H9 (cell line): ENCODE results near the gene DLL3. TPM values are rescaled to one million over a fixed set of nuclear protein-coding genes. Genes with fewer than 3 reads are reported as not detected.

Experiments
- DNase-seq: peaks from one replicate; pipeline ENCODE4 v3.0.0-alpha.2; 2017
- H2AFZ ChIP-seq: one replicate; pipeline ENCODE4 v1.6.1; 2013; ENCODE audit warnings: mild to moderate bottlenecking, low read length, control low read depth, moderate library complexity
- H2AK5ac ChIP-seq: 2 replicates; pipeline ENCODE4 v1.6.1; 2013; ENCODE audit warnings: low read length, control low read depth, mixed read lengths; ENCODE audit not compliant: insufficient read length
- H2BK120ac ChIP-seq: one replicate; pipeline ENCODE4 v1.6.1; 2013; ENCODE audit warnings: low read depth, mild to moderate bottlenecking, low read length, control low read depth, inconsistent platforms; ENCODE audit not compliant: poor library complexity, severe bottlenecking
- H2BK12ac ChIP-seq: 2 replicates; pipeline ENCODE4 v1.6.1; 2013; ENCODE audit warnings: low read length, control low read depth, mixed read lengths, low read depth; ENCODE audit not compliant: insufficient read length
- H2BK15ac ChIP-seq: 2 replicates; pipeline ENCODE4 v1.6.1; 2013; ENCODE audit warnings: low read depth, low read length, control low read depth
- H2BK20ac ChIP-seq: one replicate; pipeline ENCODE4 v1.6.1; 2013; ENCODE audit warnings: low read depth, mild to moderate bottlenecking, low read length, control low read depth, inconsistent platforms; ENCODE audit not compliant: poor library complexity, severe bottlenecking
- H2BK5ac ChIP-seq: 2 replicates; pipeline ENCODE4 v1.6.1; 2013; ENCODE audit warnings: low read length, control low read depth, mixed read lengths; ENCODE audit not compliant: insufficient read length
- H3K14ac ChIP-seq: 2 replicates; pipeline ENCODE4 v1.6.1; 2013; ENCODE audit warnings: low read length, control low read depth; ENCODE audit not compliant: insufficient read depth
- H3K18ac ChIP-seq: 2 replicates; pipeline ENCODE4 v1.6.1; 2013; ENCODE audit warnings: low read depth, mild to moderate bottlenecking, mixed read lengths, low read length, control low read depth; ENCODE audit not compliant: insufficient read length
- H3K23ac ChIP-seq: 2 replicates; pipeline ENCODE4 v1.6.1; 2013; ENCODE audit warnings: low read length, control low read depth, mixed read lengths, low read depth; ENCODE audit not compliant: insufficient read length
- H3K23me2 ChIP-seq: 2 replicates; pipeline ENCODE4 v1.6.1; 2013; ENCODE audit warnings: low read depth, mild to moderate bottlenecking, mixed read lengths, low read length, control low read depth; ENCODE audit not compliant: insufficient read length, poor library complexity, severe bottlenecking
- H3K27ac ChIP-seq: 2 replicates; pipeline ENCODE4 v1.5.1; 2013; ENCODE audit warnings: low read length, control low read depth, mixed read lengths, low read depth; ENCODE audit not compliant: insufficient read length
- H3K27me3 ChIP-seq: 2 replicates; pipeline ENCODE4 v1.6.1; 2013; ENCODE audit warnings: low read length, control low read depth, inconsistent platforms; ENCODE audit not compliant: insufficient read depth
- H3K4ac ChIP-seq: 2 replicates; pipeline ENCODE4 v1.6.1; 2013; ENCODE audit warnings: low read depth, mild to moderate bottlenecking, control low read depth, inconsistent platforms, low read length, moderate library complexity
- H3K4me1 ChIP-seq: 2 replicates; pipeline ENCODE4 v1.6.1; 2013; ENCODE audit warnings: low read length, control low read depth, inconsistent platforms; ENCODE audit not compliant: insufficient read depth
- H3K4me2 ChIP-seq: 2 replicates; pipeline ENCODE4 v1.6.1; 2013; ENCODE audit warnings: low read length, control low read depth, mixed read lengths; ENCODE audit not compliant: insufficient read length, insufficient read depth
- H3K56ac ChIP-seq: 2 replicates; pipeline ENCODE4 v1.6.1; 2013; ENCODE audit warnings: low read depth, mild to moderate bottlenecking, mixed read lengths, low read length, control low read depth; ENCODE audit not compliant: insufficient read length
- H3K79me1 ChIP-seq: 2 replicates; pipeline ENCODE4 v1.6.1; 2013; ENCODE audit warnings: low read depth, mild to moderate bottlenecking, moderate library complexity, low read length, control low read depth, inconsistent platforms; ENCODE audit not compliant: insufficient read depth, poor library complexity, severe bottlenecking
- H3K79me2 ChIP-seq: 2 replicates; pipeline ENCODE4 v1.6.1; 2013; ENCODE audit warnings: low read length, control low read depth, inconsistent platforms; ENCODE audit not compliant: insufficient read depth
- H3K9ac ChIP-seq: 2 replicates; pipeline ENCODE4 v1.6.1; 2013; ENCODE audit warnings: low read length, control low read depth, mixed read lengths; ENCODE audit not compliant: insufficient read length; ENCODE audit errors: extremely low read depth
- H3K9me3 ChIP-seq: one replicate; pipeline ENCODE4 v1.6.1; 2013; ENCODE audit warnings: low read depth, low read length, inconsistent platforms; ENCODE audit not compliant: control insufficient read depth
- H3T11ph ChIP-seq: one replicate; pipeline ENCODE4 v1.6.1; 2013; ENCODE audit warnings: mild to moderate bottlenecking, low read length, control low read depth, inconsistent platforms
- H4K20me1 ChIP-seq: one replicate; pipeline ENCODE4 v1.6.1; 2013; ENCODE audit not compliant: control insufficient read depth, insufficient read length, insufficient read depth
- H4K5ac ChIP-seq: 2 replicates; pipeline ENCODE4 v1.6.1; 2013; ENCODE audit warnings: low read depth, mild to moderate bottlenecking, mixed read lengths, low read length, control low read depth; ENCODE audit not compliant: insufficient read length
- H4K8ac ChIP-seq: replicated peaks from 2 replicates; pipeline ENCODE4 v1.6.1; 2013; ENCODE audit warnings: low read length, control low read depth, mixed read lengths, low read depth; ENCODE audit not compliant: insufficient read length
- H4K91ac ChIP-seq: 2 replicates; pipeline ENCODE4 v1.6.1; 2013; ENCODE audit warnings: low read depth, mild to moderate bottlenecking, moderate library complexity, mixed read lengths, low read length, control low read depth; ENCODE audit not compliant: insufficient read length
- H3K27ac Mint-ChIP-seq, 3 experiments: 2 replicates in 2 of 3; 3 replicates in 1 of 3; pipeline ENCODE4 v1.8.0; 2020 to 2021; ENCODE audit warnings: mixed read lengths in 3 of 3, mild to moderate bottlenecking in 1 of 3, moderate library complexity in 1 of 3
- H3K27me3 Mint-ChIP-seq: 2 replicates; pipeline ENCODE4 v1.8.0; 2021; ENCODE audit warnings: low read depth, mild to moderate bottlenecking, moderate library complexity, mixed read lengths
- H3K36me3 Mint-ChIP-seq, 3 experiments: 2 replicates in 2 of 3; 3 replicates in 1 of 3; pipeline ENCODE4 v1.8.0; 2020 to 2021; ENCODE audit warnings: low read depth in 3 of 3, mixed read lengths in 3 of 3; ENCODE audit not compliant: insufficient read depth in 1 of 3
- H3K4me1 Mint-ChIP-seq, 2 experiments: 2 replicates each; pipeline ENCODE4 v1.8.0; 2020; ENCODE audit warnings: mixed read lengths in 2 of 2
- H3K4me3 Mint-ChIP-seq, 2 experiments: 2 replicates in 1 of 2; 3 replicates in 1 of 2; pipeline ENCODE4 v1.8.0; 2020 to 2021; ENCODE audit warnings: mild to moderate bottlenecking in 2 of 2, mixed read lengths in 2 of 2, moderate library complexity in 1 of 2
- H3K9me3 Mint-ChIP-seq, 2 experiments: 2 replicates in 1 of 2; 3 replicates in 1 of 2; pipeline ENCODE4 v1.8.0; 2020; ENCODE audit warnings: mild to moderate bottlenecking in 2 of 2, mixed read lengths in 2 of 2, moderate library complexity in 1 of 2
- WGBS: extraction: QIAGEN DNeasy Blood & Tissue Kit; methylation state at CpG from one replicate; pipeline ENCODE4 v1.1.7; 2013; ENCODE audit warnings: missing lambda C conversion rate, low lambda C conversion rate, mixed read lengths; ENCODE audit not compliant: insufficient read length; ENCODE audit errors: extremely low coverage; 5-methylcytosine and 5-hydroxymethylcytosine counted together
- total RNA-seq: library from RNA; stranded (reverse); gene quantifications from 2 replicates; pipeline ENCODE4 v1.2.1, GENCODE V29; 2021
- TF ChIP-seq, protein P1 (sequence below): fragments of 200-600 bp; sonication (generic); conservative IDR thresholded peaks from 3 replicates; pipeline ENCODE4 v1.8.0; 2021; ENCODE audit warnings: antibody characterized with exemption, mild to moderate bottlenecking

Gene DLL3
- total RNA-seq, 1 experiment from 2014 or later: 2.5 TPM

DNA sequence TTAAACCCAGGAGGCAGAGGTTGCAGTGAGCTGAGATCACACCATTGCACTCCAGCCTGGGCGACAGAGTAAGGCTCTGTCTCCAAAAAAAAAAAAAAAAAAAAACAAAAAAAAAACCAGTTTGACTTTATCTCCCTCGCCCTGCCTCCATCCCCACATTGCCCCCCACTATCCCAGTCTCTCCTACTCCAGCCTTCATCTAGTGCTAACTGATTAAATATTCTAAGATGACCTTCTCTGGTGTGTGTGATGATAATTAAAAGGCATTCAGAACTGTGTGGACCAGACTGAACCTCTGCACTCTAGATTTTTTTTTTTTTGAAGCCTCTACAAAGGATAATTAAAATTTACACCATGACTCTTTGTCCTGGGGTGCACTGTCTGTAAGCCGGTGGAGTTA, 6.0 kb upstream of the DLL3 start:
- Histone ChIP-seq H3K56ac (no peak overlapping the region), H2BK120ac (no peak overlapping the region), H4K91ac (no peak overlapping the region), H3K27me3 (no peaks in the 10 kb centered on the region), H4K5ac (no peak overlapping the region), H3K18ac (no peak overlapping the region), H3T11ph (no peak overlapping the region), H2BK15ac (no peak overlapping the region), H3K9me3 (no peaks in the 10 kb centered on the region), H2AFZ (no peak overlapping the region), H3K23me2 (no peaks in the 10 kb centered on the region), H4K20me1 (no peaks in the 10 kb centered on the region), H4K8ac (no peak overlapping the region), H3K27ac (no peak overlapping the region), H3K4me1 (no peaks in the 10 kb centered on the region), H3K79me1 (no peaks in the 10 kb centered on the region), H2AK5ac (no peak overlapping the region), H2BK12ac (no peak overlapping the region), H3K4me2 (no peak overlapping the region), H2BK5ac (no peak overlapping the region), H3K9ac (no peak overlapping the region), H3K23ac (no peak overlapping the region), H3K4ac (no peak overlapping the region), H3K79me2 (no peaks in the 10 kb centered on the region), H2BK20ac (no peak overlapping the region), H3K14ac (no peak overlapping the region)
- Mint-ChIP-seq H3K27me3 (peaks cover 14% of the 10 kb centered on the region), H3K4me3 (no peak overlapping the region), H3K27ac (peak overlapping the region in 2 of 3 experiments; percentile 28 to 80; a peak in 3 of 7 replicates), H3K36me3 (peaks cover 21 to 37% (median 24%) of the 10 kb centered on the region in 3 experiments), H3K9me3 (no peaks in the 10 kb centered on the region), H3K4me1 (peaks cover 3 to 10% of the 10 kb centered on the region in 2 experiments; a peak in 3 of 4 replicates)
- TF ChIP-seq, protein P1, sequence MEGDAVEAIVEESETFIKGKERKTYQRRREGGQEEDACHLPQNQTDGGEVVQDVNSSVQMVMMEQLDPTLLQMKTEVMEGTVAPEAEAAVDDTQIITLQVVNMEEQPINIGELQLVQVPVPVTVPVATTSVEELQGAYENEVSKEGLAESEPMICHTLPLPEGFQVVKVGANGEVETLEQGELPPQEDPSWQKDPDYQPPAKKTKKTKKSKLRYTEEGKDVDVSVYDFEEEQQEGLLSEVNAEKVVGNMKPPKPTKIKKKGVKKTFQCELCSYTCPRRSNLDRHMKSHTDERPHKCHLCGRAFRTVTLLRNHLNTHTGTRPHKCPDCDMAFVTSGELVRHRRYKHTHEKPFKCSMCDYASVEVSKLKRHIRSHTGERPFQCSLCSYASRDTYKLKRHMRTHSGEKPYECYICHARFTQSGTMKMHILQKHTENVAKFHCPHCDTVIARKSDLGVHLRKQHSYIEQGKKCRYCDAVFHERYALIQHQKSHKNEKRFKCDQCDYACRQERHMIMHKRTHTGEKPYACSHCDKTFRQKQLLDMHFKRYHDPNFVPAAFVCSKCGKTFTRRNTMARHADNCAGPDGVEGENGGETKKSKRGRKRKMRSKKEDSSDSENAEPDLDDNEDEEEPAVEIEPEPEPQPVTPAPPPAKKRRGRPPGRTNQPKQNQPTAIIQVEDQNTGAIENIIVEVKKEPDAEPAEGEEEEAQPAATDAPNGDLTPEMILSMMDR: no peak
- no CpG with 5 or more reads among the region's 3 CpGs for WGBS
- no peak for DNase-seq
